Measurements from ENCODE around the gene CXCR1.

GRCh38 chr2:218130822-218131221 is 35.9 kb downstream of the CXCR1 start:
- TF ChIP-seq EZH2 (IDR thresholded peaks at IDR 0.05) (no peak), CTCF (IDR thresholded peaks at IDR 0.05) (no peak), EZH2phosphoT487 (IDR thresholded peaks at IDR 0.05) (no peak)

Measured in neural progenitor cell (in vitro differentiated cells).